ENCODE results near the gene CEP97.

DNA sequence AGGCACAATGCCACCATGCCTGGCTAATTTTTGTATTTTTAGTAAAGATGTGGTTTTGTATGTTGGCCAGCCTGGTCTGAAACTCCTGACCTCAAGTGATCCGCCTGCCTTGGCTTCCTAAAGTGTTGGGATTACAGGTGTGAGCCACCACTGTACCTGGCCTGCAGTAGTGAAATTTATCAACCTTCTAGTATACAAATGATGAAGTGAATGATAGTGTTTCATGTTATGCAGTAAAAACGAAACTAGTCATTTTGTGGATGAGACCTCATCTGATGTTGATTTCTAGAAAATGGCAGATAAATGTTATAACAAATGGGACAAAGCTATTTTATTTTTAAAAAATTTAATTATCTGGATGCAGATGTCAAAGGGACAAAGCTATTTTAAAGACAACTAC is 87.5 kb downstream of the CEP97 start:
- TF ChIP-seq, protein P1, sequence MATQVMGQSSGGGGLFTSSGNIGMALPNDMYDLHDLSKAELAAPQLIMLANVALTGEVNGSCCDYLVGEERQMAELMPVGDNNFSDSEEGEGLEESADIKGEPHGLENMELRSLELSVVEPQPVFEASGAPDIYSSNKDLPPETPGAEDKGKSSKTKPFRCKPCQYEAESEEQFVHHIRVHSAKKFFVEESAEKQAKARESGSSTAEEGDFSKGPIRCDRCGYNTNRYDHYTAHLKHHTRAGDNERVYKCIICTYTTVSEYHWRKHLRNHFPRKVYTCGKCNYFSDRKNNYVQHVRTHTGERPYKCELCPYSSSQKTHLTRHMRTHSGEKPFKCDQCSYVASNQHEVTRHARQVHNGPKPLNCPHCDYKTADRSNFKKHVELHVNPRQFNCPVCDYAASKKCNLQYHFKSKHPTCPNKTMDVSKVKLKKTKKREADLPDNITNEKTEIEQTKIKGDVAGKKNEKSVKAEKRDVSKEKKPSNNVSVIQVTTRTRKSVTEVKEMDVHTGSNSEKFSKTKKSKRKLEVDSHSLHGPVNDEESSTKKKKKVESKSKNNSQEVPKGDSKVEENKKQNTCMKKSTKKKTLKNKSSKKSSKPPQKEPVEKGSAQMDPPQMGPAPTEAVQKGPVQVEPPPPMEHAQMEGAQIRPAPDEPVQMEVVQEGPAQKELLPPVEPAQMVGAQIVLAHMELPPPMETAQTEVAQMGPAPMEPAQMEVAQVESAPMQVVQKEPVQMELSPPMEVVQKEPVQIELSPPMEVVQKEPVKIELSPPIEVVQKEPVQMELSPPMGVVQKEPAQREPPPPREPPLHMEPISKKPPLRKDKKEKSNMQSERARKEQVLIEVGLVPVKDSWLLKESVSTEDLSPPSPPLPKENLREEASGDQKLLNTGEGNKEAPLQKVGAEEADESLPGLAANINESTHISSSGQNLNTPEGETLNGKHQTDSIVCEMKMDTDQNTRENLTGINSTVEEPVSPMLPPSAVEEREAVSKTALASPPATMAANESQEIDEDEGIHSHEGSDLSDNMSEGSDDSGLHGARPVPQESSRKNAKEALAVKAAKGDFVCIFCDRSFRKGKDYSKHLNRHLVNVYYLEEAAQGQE (IDR thresholded peaks at IDR 0.05; ENCODE audit: low read depth, low read length): no peak
- no peak for TF ChIP-seq EZH2phosphoT487 (IDR thresholded peaks at IDR 0.05; ENCODE audit: borderline replicate concordance, low read depth)
- TF ChIP-seq, protein P2, sequence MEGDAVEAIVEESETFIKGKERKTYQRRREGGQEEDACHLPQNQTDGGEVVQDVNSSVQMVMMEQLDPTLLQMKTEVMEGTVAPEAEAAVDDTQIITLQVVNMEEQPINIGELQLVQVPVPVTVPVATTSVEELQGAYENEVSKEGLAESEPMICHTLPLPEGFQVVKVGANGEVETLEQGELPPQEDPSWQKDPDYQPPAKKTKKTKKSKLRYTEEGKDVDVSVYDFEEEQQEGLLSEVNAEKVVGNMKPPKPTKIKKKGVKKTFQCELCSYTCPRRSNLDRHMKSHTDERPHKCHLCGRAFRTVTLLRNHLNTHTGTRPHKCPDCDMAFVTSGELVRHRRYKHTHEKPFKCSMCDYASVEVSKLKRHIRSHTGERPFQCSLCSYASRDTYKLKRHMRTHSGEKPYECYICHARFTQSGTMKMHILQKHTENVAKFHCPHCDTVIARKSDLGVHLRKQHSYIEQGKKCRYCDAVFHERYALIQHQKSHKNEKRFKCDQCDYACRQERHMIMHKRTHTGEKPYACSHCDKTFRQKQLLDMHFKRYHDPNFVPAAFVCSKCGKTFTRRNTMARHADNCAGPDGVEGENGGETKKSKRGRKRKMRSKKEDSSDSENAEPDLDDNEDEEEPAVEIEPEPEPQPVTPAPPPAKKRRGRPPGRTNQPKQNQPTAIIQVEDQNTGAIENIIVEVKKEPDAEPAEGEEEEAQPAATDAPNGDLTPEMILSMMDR (IDR thresholded peaks at IDR 0.05): no peak
- TF ChIP-seq USF2 (IDR thresholded peaks at IDR 0.05; ENCODE audit: borderline replicate concordance, low read depth, low read length): no peak
- no peak for TF ChIP-seq NRF1 (IDR thresholded peaks at IDR 0.05; ENCODE audit: low read depth, low read length)
- TF ChIP-seq, protein P3, sequence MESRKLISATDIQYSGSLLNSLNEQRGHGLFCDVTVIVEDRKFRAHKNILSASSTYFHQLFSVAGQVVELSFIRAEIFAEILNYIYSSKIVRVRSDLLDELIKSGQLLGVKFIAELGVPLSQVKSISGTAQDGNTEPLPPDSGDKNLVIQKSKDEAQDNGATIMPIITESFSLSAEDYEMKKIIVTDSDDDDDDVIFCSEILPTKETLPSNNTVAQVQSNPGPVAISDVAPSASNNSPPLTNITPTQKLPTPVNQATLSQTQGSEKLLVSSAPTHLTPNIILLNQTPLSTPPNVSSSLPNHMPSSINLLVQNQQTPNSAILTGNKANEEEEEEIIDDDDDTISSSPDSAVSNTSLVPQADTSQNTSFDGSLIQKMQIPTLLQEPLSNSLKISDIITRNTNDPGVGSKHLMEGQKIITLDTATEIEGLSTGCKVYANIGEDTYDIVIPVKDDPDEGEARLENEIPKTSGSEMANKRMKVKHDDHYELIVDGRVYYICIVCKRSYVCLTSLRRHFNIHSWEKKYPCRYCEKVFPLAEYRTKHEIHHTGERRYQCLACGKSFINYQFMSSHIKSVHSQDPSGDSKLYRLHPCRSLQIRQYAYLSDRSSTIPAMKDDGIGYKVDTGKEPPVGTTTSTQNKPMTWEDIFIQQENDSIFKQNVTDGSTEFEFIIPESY (IDR thresholded peaks at IDR 0.05; ENCODE audit: borderline replicate concordance, low read depth): no peak
- TF ChIP-seq MXI1 (IDR thresholded peaks at IDR 0.05; ENCODE audit: low read depth, low read length): no peak
- no peak for TF ChIP-seq GABPA (IDR thresholded peaks at IDR 0.05; ENCODE audit: low read depth)
